Adipocyte (in vitro differentiated cells): ENCODE results near the gene LARP7.
"Not testable (repeated sequence)": the region's sequence is repeated elsewhere in the genome, so short reads cannot be mapped to it uniquely, and the experiment has no call there.

Experiments used
- DNase-seq: peaks from one replicate; pipeline ENCODE4 v3.0.0-alpha.2; 2015; ENCODE audit warnings: low read depth
- H3K27me3 ChIP-seq: replicated peaks from 2 replicates; pipeline ENCODE4 v1.7.0; 2013; ENCODE audit warnings: mild to moderate bottlenecking, low read length, moderate library complexity; ENCODE audit not compliant: control insufficient read depth, insufficient read depth
- H3K36me3 ChIP-seq: 2 replicates; pipeline ENCODE4 v1.7.0; 2013; ENCODE audit warnings: low read length, mild to moderate bottlenecking, moderate library complexity; ENCODE audit not compliant: control insufficient read depth, insufficient read depth, severe bottlenecking
- H3K4me1 ChIP-seq: 2 replicates; pipeline ENCODE4 v1.7.0; 2013; ENCODE audit warnings: mild to moderate bottlenecking, low read length, moderate library complexity; ENCODE audit not compliant: control insufficient read depth, insufficient read depth
- H3K4me3 ChIP-seq: 2 replicates; pipeline ENCODE4 v1.7.0; 2013; ENCODE audit warnings: mild to moderate bottlenecking, low read length, moderate library complexity
- H3K9ac ChIP-seq: 2 replicates; pipeline ENCODE4 v1.7.0; 2013; ENCODE audit warnings: mild to moderate bottlenecking, low read length, moderate library complexity
- H3K9me3 ChIP-seq: 2 replicates; pipeline ENCODE4 v1.7.0; 2013; ENCODE audit warnings: mild to moderate bottlenecking, low read length, moderate library complexity; ENCODE audit not compliant: control insufficient read depth

The LARP7 gene

GRCh38 chr4:112636688-112637551 is at the start of gene LARP7, which contains the start of gene ZGRF1:
Gene LARP7 (plus strand): TSS chr4:112637143. CDS start chr4:112644670, 7,527 bp downstream.
Gene ZGRF1 (minus strand): TSS chr4:112636909. CDS start chr4:112633176, 3,733 bp downstream.
- H3K4me3 ChIP-seq, result peak within 1 kb of the TSS; percentile 93
- peak within 1 kb of the TSS; percentile 98 for H3K9ac ChIP-seq
- H3K9me3 ChIP-seq, result no peaks in the 10 kb centered on the region
- no peaks in the 10 kb centered on the region for H3K27me3 ChIP-seq
- peaks cover 12% of the 10 kb centered on the region for H3K4me1 ChIP-seq
- peak; percentile 100 for DNase-seq
- H3K36me3 ChIP-seq, result no peaks in the 10 kb centered on the region

- DNase-seq, result no peak
- no peak overlapping the region for H3K9ac ChIP-seq
- no peaks in the 10 kb centered on the region for H3K27me3 ChIP-seq
- H3K36me3 ChIP-seq, result no peaks in the 10 kb centered on the region
- H3K4me3 ChIP-seq, result no peak overlapping the region
- H3K9me3 ChIP-seq, result peaks cover 4% of the 10 kb centered on the region
- H3K4me1 ChIP-seq, result peaks cover 3% of the 10 kb centered on the region
Observed at GRCh38 chr4:112589206-112589605, 47.7 kb upstream of the LARP7 start.

DNA sequence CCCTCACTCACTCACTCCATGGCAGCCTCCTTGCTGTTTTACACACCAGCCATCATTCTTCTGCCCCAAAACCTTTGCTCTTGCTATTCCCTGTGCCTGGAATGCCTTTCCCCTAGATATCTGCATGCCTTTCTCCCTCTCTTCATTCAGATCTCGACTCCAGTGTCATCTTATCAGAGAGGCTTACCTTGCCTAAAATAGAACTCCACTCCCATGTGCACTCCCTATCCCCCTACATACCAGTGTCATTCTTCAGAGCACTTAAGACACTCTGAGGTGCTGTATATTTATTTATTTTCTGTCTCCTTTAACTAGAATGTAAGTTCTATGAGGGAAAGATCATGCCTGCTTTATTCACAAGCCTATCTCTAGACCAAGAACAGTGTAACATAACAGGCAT is 45.4 kb upstream of the LARP7 start:
- no peak overlapping the region for H3K4me3 ChIP-seq
- no peaks in the 10 kb centered on the region for H3K36me3 ChIP-seq
- H3K9me3 ChIP-seq, result peaks cover 4% of the 10 kb centered on the region
- no peaks in the 10 kb centered on the region for H3K27me3 ChIP-seq
- H3K9ac ChIP-seq, result no peak overlapping the region
- no peak for DNase-seq
- H3K4me1 ChIP-seq, result peaks cover 3% of the 10 kb centered on the region

GRCh38 chr4:112592717-112593116 is 44.2 kb upstream of the LARP7 start:
- no peak for DNase-seq
- H3K36me3 ChIP-seq, result no peaks in the 10 kb centered on the region
- H3K4me3 ChIP-seq, result no peak overlapping the region
- no peak overlapping the region for H3K9ac ChIP-seq
- peaks cover 4% of the 10 kb centered on the region for H3K9me3 ChIP-seq
- H3K27me3 ChIP-seq, result no peaks in the 10 kb centered on the region
- H3K4me1 ChIP-seq, result peaks cover 3% of the 10 kb centered on the region

- Histone ChIP-seq H3K36me3 (no peaks in the 10 kb centered on the region), H3K4me3 (no peak overlapping the region), H3K9me3 (peaks cover 4% of the 10 kb centered on the region), H3K9ac (no peak overlapping the region), H3K27me3 (no peaks in the 10 kb centered on the region), H3K4me1 (peaks cover 3% of the 10 kb centered on the region)
- no peak for DNase-seq
Observed at GRCh38 chr4:112593438-112594133, 43.4 kb upstream of the LARP7 start.

GRCh38 chr4:112594993-112595392 is 42.0 kb upstream of the LARP7 start:
- Histone ChIP-seq H3K9ac (no peak overlapping the region), H3K9me3 (peaks cover 4% of the 10 kb centered on the region), H3K27me3 (no peaks in the 10 kb centered on the region), H3K36me3 (no peaks in the 10 kb centered on the region), H3K4me1 (no peaks in the 10 kb centered on the region), H3K4me3 (no peak overlapping the region)
- DNase-seq, result no peak

DNA sequence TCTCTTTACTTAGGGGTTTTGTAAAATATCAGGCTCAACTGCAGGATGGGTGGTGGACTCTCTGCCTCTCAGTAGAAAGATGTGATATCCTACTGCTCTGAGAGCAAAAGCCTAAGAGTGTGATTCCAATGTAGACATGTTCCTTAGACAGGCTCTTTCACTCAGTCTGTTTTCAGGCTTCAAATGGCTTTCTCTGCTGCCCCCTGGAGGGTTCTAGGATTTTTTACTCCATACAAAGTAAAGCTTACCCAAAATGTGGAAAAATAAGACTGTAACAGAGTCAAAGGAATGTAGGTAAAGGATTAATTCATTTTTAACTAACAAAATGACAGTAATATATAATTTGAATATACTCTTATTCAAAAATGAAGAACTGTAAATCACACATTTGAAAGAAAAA is 32.4 kb upstream of the LARP7 start:
- no peaks in the 10 kb centered on the region for H3K9me3 ChIP-seq
- H3K4me1 ChIP-seq, result no peaks in the 10 kb centered on the region
- H3K4me3 ChIP-seq, result no peak overlapping the region
- no peaks in the 10 kb centered on the region for H3K36me3 ChIP-seq
- no peaks in the 10 kb centered on the region for H3K27me3 ChIP-seq
- no peak overlapping the region for H3K9ac ChIP-seq
- peak; percentile 88 for DNase-seq

DNA sequence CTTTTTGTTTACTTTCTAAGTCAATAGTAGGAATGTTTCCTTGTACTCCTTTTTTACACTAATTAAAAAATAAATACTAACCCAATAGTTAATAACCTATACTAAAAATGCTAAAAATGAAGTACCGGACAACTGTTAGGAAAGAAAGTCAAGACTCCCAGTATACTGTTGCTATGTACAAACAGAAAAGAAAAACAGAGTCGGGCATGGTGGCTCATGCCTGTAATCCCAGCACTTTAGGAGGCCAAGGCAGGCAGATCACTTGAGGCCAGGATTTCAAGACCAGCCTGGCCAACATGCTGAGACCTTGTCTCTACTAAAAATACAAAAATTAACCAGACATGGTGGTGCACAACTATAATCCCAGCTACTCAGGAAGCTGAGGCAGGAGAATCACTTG is 24.1 kb upstream of the LARP7 start:
- H3K4me1 ChIP-seq, H3K4me3 ChIP-seq, DNase-seq, H3K9ac ChIP-seq, H3K36me3 ChIP-seq, H3K27me3 ChIP-seq, H3K9me3 ChIP-seq: not testable (repeated sequence)

GRCh38 chr4:112616984-112617383 is 20.0 kb upstream of the LARP7 start:
- Histone ChIP-seq H3K9ac (no peak overlapping the region), H3K9me3 (no peaks in the 10 kb centered on the region), H3K27me3 (no peaks in the 10 kb centered on the region), H3K4me3 (no peak overlapping the region), H3K36me3 (no peaks in the 10 kb centered on the region), H3K4me1 (no peaks in the 10 kb centered on the region)
- no peak for DNase-seq

GRCh38 chr4:112626228-112626627 is 10.7 kb upstream of the LARP7 start:
- Histone ChIP-seq H3K4me3 (no peak overlapping the region), H3K9me3 (no peaks in the 10 kb centered on the region), H3K4me1 (no peaks in the 10 kb centered on the region), H3K9ac (no peak overlapping the region), H3K36me3 (no peaks in the 10 kb centered on the region), H3K27me3 (no peaks in the 10 kb centered on the region)
- no peak for DNase-seq

- Histone ChIP-seq H3K27me3 (no peaks in the 10 kb centered on the region), H3K9ac (peak overlapping the region; percentile 54), H3K9me3 (no peaks in the 10 kb centered on the region), H3K36me3 (no peaks in the 10 kb centered on the region), H3K4me1 (peaks cover 11% of the 10 kb centered on the region), H3K4me3 (no peak overlapping the region)
- peak; percentile 82 for DNase-seq
Observed at GRCh38 chr4:112633477-112634235, 3.3 kb upstream of the LARP7 start.
